Measurements from ENCODE around the gene BICC1. TPM values are rescaled to one million over a fixed set of nuclear protein-coding genes. Genes with fewer than 3 reads are reported as not detected.

BICC1 gene
- total and polyA plus RNA-seq, 2 of the 4 experiments (the other 2 are of a cell fraction): 5.7 to 42.5 TPM

GRCh38 chr10:58579011-58579655 lies 66.5 kb downstream of the BICC1 start:
- H4K8ac ChIP-seq (ENCODE audit: low read depth in 2 of 2, low read length in 2 of 2): 0 out of 4 replicates have a peak overlapping the region, but pooled peaks of 1 of the 2 experiments have one; percentile 0
- H2AK9ac ChIP-seq (replicated peaks; ENCODE audit: low read depth, low read length, poor library complexity): no peak overlapping the region
- 0 out of 2 replicates have a peak, but pooled peaks cover 2% of the 10 kb centered on the region for H3K9me3 ChIP-seq (ENCODE audit: control insufficient read depth, insufficient read depth, low read length)
- no peak overlapping the region for H3K4me2 ChIP-seq (ENCODE audit: low read depth, low read length)
- H3K9me1 ChIP-seq (ENCODE audit: insufficient read depth, low read length): peaks cover 7% of the 10 kb centered on the region
- no peaks in the 10 kb centered on the region for H3K27me3 ChIP-seq (ENCODE audit: control insufficient read depth, insufficient read depth, low read length)
- H3K14ac ChIP-seq (replicated peaks; ENCODE audit: low read depth, low read length): no peak overlapping the region
- no TSS peak for BruUV-seq (replicated peaks)
- H3K4ac ChIP-seq (ENCODE audit: low read depth, low read length): no peak overlapping the region
- no peak overlapping the region for H2BK20ac ChIP-seq (ENCODE audit: low read depth, low read length)
- in situ Hi-C loops (cut with MboI; ENCODE audit: low sequenced_read_pairs): no loop called here
- H4K91ac ChIP-seq (ENCODE audit: insufficient read depth, low read depth, low read length): no peak overlapping the region
- H2BK15ac ChIP-seq (ENCODE audit: low read depth, low read length): peak overlapping the region; percentile 56; the same call in 1 of the 3 replicates
- ChIA-PET POLR2A (ENCODE audit: unreplicated experiment) (interaction anchor here (0.7 kb wide), 1 partner anchor 11 kb away, joined by 8 read pairs; no protein-coding TSS in a partner anchor), CTCF (interaction anchor here (0.7 kb wide), 1 partner anchor 47 kb away, joined by 4 read pairs; no protein-coding TSS in a partner anchor)
- H3K9ac ChIP-seq (ENCODE audit: low read depth, low read length): no peak overlapping the region
- peak overlapping the region; percentile 61; the same call in 1 of the 2 replicates for H2AK5ac ChIP-seq (ENCODE audit: low read depth, low read length)
- intact Hi-C loops (cut with micrococcal nuclease): no loop called here
- no peak overlapping the region for H4K5ac ChIP-seq (ENCODE audit: low read depth, low read length)
- H3K4me3 ChIP-seq (ENCODE audit: insufficient read depth, low read depth, low read length): no peak overlapping the region
- H4K20me1 ChIP-seq (ENCODE audit: insufficient read depth, low read length): no peaks in the 10 kb centered on the region
- no peak overlapping the region for H2BK5ac ChIP-seq (ENCODE audit: low read depth, low read length, poor library complexity, severe bottlenecking)
- H3K4me1 ChIP-seq (ENCODE audit: control insufficient read depth, insufficient read depth, low read length): peaks cover 14% of the 10 kb centered on the region
- H2AFZ ChIP-seq (replicated peaks; ENCODE audit: low read length, poor library complexity): no peak overlapping the region
- DNase-seq (no peak), ATAC-seq (ENCODE audit: low read depth) (no peak)
- H3K56ac ChIP-seq (ENCODE audit: extremely low read depth, insufficient read depth, low read length): no peak overlapping the region
- 0 out of 2 replicates have a peak overlapping the region, but pooled peaks have one; percentile 6 for H3K23ac ChIP-seq (ENCODE audit: low read depth, low read length)
- no peak overlapping the region; the same call in 1 of the 2 replicates for H3K18ac ChIP-seq (ENCODE audit: low read depth, low read length)
- H2BK120ac ChIP-seq (ENCODE audit: low read depth, low read length): no peak overlapping the region
- TF ChIP-seq CTCF (conservative IDR thresholded peaks at IDR 0.05; ENCODE audit: low read depth, low read length) (no peak), BHLHE40 (IDR thresholded peaks at IDR 0.05; ENCODE audit: low read depth, low read length) (no peak)
- dilution Hi-C loops (cut with HindIII; ENCODE audit: low sequenced_read_pairs, unreplicated experiment): no loop called here
- WGBS, 2 experiments (ENCODE audit: extremely low coverage in 2 of 2, insufficient read length in 1 of 2): 93% methylated on average over 3 of the region's 11 CpGs; no CpG with 5 or more reads in 1 of the 2 experiments
- peaks cover 24 to 52% of the 10 kb centered on the region in 2 experiments for H3K79me1 ChIP-seq (ENCODE audit: low read depth in 1 of 2, low read length in 2 of 2)
- no peak overlapping the region for H3K27ac ChIP-seq (ENCODE audit: insufficient read depth, low read length)
- no peaks in the 10 kb centered on the region for H3K36me3 ChIP-seq (ENCODE audit: control insufficient read depth, insufficient read depth, low read length)

Measured in IMR-90 (cell line).